Epithelial cell of prostate (primary cell): ENCODE data around the gene GPR152.
A peak's percentile ranks its signal among the peaks of the same experiment; 100 is the strongest.
"Not testable (repeated sequence)": the region's sequence is repeated elsewhere in the genome, so short reads cannot be mapped to it uniquely, and the experiment has no call there.

Experiments
- DNase-seq: peaks from one replicate; pipeline ENCODE4 v3.0.0-alpha.2; 2011; ENCODE audit warnings: low read depth, low spot score
- H3K27ac ChIP-seq: fragments of 450-650 bp; 2 replicates; pipeline ENCODE4 v1.5.1; 2017; ENCODE audit warnings: mild to moderate bottlenecking

GPR152 gene

DNA sequence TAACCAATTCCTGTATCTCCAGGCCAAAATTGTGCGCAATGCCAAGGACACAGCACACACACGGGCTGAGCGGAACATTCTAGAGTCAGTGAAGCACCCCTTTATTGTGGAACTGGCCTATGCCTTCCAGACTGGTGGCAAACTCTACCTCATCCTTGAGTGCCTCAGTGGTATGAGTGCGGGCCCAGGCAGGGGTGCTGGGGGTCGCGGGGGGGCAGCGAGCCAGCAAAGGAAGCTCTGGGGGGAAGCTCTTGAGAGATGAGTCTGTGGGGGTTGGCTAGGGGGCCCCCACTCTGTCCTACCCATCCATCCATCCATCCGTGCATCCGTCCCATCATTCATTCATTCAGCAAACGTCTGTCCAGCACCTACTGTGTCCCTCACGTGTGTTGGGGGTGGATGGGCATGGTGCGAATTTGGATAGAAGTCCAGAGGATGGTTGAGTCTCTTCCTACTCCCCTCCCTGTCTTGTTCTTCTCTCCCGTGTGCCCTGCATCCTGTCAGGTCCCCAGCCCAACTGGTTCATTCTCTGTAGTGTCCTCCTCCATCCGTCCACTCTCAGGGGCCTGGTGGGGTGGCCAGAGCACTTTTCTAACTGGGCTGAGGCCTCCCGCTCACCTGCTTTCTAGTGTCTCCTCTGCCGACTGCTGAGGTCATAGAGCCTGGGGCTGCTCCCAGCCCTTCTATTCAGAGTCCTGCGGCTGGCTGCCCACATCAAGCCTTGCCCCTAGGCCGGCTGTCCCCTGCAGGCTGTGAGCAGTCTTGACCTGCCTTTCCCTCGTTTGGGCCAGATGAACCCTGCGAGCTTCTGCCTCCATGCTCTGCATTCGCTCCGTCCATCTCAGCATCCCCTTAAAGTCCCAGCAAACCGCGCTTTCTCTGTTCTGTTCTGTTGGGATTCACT lies 20.9 kb downstream of the GPR152 start:
- no peak for DNase-seq
- H3K27ac ChIP-seq, result no peak overlapping the region

DNA sequence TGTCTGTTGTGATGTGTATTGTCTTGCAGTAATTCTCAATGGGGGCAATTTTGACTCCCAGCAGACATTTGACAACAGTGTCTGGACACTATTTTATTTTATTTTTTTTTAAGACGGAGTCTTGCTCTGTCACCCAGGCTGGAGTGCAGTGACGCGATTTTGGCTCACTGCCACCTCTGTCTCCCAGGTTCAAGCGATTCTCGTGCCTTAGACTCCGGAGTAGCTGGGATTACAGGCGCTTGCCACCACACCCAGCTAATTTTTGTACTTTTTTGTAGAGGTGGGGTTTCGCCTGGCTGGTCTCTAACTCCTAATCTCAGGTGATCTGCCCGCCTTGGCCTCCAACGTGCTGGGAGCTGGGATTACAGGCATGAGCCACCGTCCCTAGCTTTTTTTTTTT lies 22.8 kb downstream of the GPR152 start:
- DNase-seq, result no peak
- H3K27ac ChIP-seq, result peak overlapping the region; percentile 58

DNA sequence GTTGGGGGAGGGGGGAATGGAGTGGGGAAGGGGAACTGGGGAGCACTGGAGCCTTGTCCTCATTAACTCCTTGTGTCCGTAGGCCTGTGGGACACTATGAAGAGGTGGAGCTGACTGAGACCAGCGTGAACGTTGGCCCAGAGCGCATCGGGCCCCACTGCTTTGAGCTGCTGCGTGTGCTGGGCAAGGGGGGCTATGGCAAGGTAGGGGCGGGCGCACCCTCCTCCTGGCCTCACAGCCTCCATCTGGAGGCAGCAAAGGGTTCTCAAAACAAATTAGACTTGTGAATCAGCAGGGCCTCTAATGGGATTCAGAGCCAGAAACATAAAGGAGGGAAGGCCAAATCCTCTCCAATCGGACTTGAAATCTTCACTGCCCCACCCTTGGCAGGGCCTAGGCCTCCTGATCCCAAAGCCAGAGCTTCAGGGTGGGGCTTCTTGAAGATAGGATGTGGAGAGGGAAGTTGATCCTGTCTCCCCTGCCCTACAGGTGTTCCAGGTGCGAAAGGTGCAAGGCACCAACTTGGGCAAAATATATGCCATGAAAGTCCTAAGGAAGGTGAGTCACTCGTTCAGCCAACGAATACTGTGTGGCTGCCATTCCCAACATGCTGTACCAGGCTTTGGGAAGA lies 23.4 kb downstream of the GPR152 start:
- peak overlapping the region; percentile 58 for H3K27ac ChIP-seq
- no peak for DNase-seq

DNA sequence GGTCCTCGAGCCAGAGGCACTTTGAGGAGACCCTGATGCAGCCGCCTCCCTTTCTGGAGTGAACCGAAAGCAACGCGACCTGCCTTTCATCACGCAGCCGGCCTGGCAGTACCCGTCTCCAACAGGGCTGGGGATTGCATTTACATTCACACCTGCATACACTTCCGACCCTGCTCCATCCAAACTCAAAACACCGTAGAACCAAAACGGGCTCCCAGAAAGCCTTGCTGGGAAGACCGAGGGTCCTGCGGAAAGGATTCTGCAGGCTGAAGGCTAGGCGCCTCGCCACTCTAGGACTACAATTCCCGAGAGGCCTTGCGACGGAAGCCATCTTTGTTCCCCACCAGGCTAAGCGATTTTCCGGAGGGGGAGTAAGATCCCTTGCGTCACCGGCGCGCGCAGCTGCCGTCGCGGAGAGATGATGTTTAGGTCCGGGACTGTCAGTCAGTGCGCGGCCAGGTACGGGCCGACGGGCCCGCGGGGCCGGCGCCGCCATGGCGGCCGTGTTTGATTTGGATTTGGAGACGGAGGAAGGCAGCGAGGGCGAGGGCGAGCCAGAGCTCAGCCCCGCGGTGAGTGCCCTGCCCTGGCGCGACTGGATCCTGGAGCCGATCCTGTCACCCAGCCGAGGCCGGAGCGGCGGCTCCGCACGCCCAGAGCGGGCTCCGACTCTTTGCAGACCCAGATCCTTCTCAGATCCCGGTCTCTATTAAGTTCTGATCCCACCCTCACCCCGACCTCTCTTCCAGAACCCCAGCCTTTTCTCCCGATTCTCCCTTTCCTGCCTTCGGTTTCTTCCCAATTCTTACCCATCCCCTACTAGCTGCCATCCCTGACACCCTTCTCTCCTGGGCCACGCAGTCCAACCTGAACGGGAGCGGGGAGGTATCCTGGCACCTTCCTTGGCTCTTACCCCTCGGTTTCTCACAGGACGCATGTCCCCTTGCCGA lies 24.2 kb downstream of the GPR152 start, which contains the start of gene RPS6KB2:
Gene RPS6KB2 (plus strand): TSS at position 443 of the 950 bp plus-strand sequence. CDS start 52 bp downstream, at position 495.
- DNase-seq, result peak; percentile 88

DNA sequence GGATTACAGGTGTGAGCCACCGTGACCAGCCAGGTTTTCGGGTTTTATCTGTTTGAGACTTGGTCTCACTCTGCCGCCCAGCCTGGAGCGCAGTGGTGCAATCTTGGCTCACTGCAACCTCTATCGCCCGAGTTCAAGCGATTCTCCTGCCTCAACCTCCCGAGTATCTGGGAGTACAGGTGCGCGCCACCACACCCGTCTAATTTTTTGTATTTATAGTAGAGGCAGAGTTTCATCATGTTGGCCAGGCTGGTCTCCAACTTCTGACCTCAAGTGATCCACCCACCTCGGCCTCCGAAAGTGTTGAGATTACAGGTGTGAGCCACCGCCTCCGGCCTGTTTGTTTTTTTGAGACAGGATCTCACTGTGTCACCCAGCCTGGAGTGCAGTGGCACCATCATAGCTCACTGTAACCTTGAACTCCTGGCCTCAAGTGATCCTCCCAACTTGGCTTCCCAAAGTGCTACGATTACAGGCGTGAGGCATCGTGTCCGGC lies 25.1 kb downstream of the GPR152 start:
- H3K27ac ChIP-seq, result peak overlapping the region; percentile 58
- DNase-seq, result not testable (repeated sequence)

More for the DNA sequence above, 24.2 kb downstream of the GPR152 start, which contains the start of gene RPS6KB2:
- peak within 1 kb of the TSS; percentile 58 for H3K27ac ChIP-seq

DNA sequence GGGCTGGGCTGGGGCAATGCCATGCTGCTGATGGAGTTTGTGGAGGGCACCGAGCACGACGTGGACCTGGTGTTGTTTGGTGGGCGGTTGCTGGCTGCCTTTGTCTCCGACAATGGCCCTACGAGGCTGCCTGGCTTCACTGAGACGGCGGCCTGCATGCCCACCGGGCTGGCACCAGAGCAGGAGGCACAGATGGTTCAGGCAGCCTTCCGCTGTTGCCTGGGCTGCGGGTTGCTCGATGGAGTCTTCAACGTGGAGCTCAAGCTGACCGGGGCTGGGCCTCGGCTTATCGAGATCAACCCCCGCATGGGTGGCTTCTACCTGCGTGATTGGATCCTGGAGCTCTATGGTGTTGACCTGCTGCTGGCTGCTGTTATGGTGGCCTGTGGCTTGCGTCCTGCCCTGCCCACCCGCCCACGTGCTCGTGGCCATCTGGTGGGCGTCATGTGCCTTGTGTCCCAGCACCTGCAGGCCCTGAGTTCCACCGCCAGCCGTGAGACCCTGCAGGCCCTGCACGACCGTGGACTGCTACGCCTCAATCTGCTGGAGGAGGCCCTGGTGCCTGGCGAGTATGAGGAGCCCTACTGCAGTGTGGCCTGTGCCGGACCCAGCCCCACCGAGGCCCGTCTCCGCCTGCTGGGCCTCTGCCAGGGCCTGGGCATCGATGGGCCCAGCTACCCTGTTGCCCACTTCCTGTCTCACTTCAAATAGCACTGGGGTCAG lies 28.5 kb downstream of the GPR152 start:
- no peak overlapping the region for H3K27ac ChIP-seq
- DNase-seq, result no peak

DNA sequence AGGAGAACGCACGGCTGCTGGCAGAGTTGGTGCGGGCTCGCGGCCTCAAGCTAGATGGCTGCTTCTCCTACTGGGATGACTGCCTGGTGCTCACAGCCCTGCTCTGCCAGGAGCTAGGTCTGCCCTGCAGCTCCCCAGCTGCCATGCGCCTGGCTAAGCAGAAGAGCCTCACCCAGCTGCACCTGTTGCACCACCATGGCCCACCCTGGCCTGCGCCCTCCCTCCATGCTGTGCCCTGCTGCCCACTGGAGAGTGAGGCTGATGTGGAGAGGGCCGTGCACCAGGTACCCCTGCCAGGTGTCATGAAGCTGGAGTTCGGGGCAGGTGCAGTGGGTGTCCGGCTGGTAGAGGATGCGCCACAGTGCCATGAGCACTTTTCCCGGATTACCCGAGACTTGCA lies 29.1 kb downstream of the GPR152 start:
- no peak for DNase-seq
- H3K27ac ChIP-seq, result no peak overlapping the region

DNA sequence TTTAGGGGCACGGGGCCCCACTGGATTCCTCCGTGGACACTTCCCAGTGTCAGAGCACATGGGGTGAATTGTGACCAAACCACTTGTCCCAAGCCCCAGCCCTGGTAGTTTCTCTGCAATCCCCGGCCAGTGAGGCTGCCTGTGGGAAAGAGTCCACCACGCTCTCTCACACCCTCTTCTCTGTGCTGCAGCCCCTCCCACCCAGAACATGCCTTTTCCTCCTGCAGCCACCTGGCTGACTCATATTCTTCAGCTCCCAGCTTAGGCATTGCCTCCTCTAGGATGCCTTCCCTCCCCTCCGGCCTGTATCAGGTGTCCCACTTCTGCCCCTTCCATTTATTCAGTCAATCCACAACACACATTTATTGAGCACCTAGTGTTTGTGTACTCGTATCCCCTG lies 29.6 kb downstream of the GPR152 start:
- no peak overlapping the region for H3K27ac ChIP-seq
- peak; percentile 31 for DNase-seq

DNA sequence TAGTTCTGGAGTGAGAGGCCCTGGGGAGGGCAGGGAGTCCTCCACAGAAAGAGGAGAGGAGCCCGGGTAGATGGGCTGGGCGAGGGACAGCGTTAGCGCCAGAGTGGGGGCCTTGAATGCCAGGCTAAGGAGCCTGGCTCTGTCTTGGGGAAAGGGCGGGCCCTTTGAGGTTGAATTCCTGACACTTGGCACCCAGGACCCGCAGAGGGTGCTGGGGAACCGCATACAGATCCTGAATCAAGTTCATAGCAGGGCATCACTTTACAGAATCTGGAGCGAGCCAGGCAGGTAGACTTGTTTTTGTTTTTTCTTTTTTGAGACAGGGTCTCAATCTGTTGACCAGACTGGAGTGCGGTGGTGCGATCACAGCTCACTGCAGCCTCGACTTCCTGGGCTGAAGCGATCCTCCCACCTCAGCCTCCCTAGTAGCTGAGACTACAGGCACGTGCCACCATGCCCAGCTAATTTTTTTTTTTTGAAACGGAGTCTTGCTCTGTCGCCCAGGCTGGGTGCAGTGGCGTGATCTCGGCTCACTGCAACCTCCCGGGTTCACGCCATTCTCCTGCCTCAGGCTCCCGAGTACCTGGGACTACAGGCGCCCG lies 31.0 kb downstream of the GPR152 start:
- DNase-seq, result no peak
- no peak overlapping the region for H3K27ac ChIP-seq

DNA sequence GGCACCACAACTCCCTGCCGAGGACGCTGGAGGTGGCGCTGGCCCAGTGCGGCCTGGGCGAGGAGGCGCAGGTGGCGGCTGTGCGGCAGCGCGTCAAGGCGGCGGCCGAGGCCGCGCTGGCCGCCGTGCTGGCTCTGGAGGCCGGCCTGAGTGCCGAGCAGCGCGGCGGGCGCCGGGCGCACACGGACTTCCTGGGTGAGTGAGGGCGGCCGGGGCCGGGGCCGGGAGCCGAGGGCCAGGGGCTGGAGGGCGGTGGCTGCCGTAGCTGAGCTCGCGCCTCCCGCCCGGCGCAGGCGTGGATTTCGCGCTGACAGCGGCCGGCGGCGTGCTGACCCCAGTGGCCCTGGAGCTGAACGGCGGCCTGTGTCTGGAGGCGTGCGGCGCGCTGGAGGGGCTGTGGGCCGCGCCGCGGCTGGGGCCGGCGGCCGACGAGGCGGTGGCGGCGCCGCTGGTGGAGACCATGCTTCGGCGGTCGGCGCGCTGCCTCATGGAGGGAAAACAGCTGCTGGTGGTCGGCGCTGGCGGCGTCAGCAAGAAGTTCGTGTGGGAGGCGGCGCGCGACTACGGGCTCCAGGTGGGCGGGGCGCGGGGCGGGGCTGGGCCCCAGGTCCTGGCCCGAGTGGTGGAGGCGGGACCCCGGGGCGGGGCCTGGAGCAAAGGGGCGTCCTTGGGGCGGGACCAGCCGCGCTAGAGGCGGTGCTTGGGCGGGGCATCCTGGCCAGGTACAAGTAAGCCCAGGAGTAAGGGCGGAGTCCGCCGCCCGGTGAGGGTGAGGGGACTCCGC lies 31.7 kb downstream of the GPR152 start:
- H3K27ac ChIP-seq, result peak overlapping the region; percentile 38
- peak; percentile 33 for DNase-seq

DNA sequence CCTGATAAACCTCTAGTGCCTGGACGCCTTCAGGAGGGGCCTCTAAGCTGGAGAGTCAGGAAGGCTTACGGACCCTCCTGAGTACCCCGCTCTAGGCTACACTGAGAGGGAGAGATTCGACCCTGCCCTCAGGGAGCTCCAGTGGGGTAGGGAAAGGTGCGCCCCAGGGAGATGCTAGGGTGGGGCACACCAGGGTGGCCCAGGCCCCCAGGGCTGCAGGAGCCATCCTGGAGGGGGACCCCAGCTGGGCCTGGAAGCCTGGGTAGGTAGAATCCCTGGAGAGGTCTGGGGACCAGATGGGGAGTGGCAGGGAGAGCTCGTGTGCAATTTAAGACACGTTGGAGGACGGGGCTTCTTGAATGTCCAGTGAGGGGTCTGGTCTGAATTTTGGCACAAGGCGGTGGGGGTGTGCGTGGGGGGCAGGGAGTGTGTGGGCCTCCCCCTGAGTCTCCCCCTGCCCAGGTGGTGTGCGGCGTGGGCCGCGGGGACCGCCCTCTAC lies 32.3 kb downstream of the GPR152 start:
- no peak for DNase-seq
- peak overlapping the region; percentile 38 for H3K27ac ChIP-seq

DNA sequence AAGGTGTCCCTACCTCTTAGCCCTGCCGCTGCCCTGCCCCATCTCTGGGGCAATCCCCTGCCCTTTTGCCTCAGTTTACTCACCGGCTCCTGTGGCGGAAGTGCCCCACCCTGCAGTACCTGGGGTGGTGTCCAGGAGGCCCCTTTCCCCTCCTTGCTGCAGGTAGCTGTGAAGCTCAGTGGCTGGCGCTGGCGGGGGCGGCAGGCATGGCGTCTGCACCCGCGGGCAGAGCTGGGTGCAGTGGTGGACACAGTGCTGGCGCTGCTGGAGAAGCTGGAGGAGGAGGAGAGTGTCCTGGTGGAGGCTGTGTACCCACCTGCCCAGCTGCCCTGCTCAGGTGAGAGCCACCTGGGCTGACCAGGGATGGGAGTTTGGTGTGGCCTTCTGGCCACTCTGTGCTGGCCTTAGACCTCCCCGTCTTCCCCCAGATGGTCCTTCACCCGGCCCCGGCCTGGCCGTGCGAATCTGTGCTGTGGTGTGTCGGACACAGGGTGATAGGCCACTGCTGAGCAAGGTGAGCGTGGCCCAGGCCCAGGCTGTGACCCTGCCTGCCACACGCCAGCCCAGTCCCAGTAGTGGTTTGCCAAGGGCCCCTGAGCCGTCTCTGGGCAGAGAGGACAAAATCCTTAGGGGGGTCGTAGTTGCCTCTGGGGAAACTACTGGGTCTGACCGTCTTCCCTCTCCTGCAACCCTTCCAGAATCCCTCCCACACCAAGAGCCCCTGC lies 33.0 kb downstream of the GPR152 start:
- H3K27ac ChIP-seq, result no peak overlapping the region
- no peak for DNase-seq

DNA sequence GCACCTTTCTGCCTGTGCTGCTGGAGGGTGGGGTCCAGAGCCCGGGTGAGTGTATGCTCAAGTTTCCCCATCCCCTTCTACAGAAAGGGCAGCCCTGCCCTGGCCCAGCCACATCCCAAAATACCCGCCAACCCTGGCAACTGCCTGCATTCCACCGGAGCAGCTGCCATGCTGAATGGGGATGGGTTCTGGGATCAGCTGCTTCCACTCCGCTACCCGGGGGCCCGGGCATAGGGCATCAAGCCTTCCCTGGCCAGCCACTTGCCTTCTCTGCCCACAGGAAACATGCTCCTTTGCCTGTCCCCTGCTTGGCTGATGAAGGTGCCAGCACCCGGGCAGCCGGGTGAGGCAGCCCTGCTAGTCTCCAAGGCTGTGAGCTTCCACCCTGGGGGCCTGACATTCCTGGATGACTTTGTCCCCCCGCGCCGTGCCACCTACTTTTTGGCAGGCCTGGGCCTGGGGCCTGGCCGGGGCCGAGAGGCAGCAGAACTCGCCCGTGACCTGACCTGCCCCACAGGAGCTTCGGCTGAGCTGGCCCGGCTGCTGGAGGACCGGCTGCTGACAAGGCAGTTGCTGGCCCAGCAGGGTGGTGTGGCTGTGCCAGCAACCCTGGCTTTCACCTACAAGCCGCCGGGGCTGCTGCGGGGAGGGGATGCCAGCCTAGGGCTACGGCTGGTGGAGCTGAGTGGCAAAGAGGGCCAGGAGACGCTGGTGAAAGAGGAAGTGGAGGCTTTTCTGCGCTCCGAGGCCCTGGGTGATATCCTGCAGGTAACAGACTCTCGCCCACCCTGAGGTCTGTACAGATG lies 33.9 kb downstream of the GPR152 start:
- H3K27ac ChIP-seq, result no peak overlapping the region
- no peak for DNase-seq

DNA sequence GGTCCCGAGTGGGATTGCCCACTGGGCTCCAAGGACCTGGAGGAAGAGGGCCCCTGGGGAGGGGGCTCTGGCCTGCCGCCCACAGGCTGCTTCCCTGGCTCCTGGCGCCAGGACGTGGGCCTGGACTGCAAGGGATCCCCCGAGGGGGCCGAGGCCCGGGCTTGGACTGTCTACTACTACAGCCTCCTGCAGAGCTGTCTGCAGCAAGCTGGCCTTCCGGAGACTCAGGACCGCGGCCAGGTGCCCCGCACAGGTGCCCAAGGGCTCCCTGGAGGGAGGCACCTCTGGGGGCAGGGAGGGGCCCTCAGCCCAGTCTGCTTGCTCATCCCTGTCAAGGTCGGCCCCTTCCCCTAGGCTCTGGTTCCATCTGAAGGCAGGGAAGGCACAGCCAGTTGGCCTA lies 35.1 kb downstream of the GPR152 start:
- no peak overlapping the region for H3K27ac ChIP-seq
- DNase-seq, result no peak

DNA sequence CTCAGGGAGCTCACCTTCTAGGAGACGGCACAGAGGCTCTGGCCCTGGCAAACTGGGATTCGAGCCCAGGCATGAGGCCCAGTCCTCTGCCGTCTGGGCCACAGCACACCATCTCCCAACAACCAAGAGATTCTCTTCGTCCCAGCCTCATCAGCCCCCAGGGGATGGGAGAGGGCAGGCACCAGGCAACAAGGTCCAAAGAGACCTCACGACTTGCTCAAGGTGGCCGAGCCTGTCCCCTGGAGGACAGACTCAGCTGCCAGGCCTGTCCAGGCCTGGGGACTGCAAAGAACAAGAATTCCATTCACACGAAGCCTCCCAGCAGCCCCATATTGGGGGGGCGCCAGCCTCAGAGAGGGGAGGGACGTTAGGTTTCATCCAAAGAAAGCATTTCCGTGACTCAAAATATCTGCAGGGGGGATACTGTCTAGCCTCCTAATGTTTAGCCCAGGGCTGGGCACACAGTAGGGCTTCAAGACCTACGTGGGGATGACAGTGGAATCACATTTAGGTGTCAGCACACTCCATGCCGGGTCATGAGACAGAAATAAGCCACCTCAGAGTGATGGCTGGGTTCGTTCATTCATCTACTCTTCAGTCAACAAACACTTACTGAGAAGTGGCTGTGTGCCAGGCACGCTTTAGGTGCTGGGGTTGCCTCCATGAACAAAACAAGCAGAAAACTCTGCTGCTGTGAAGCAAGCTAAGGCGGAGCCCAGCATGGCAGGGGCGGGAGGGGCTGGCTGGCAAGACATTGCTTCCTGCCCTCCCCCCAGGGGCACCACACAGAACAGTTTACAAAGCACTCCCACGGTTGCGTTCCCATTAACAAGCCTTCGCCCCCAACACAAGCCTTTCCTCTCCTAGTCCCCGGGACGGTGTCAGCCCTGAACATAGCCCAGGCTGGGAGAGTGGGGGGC lies 35.9 kb downstream of the GPR152 start:
- no peak overlapping the region for H3K27ac ChIP-seq
- no peak for DNase-seq
